ENCODE measurements around the gene SMIM5.

The SMIM5 gene

DNA sequence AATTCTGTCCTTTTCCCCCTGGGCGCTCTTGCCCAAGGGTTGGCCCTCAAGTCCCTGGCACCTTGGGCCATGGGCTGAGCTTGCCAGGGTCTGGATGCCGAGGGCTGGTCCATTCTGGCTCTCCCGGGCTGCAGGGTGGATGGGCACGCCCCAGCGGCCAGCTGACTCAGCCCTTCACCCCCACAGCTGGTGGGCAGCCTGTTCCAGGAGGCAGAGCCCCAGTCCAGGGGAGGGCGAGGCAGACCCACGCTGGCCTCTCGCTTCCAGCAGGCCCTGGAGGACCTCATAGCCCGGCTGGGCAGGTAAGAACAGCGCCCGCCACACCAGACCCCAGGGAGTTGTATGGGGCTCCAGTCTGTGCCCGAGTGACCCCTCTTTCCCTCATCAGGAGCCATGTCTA, 30.6 kb upstream of the SMIM5 start:
- no peak overlapping the region for H2AFZ ChIP-seq (ENCODE audit: low read depth, low read length)
- no peak overlapping the region for H4K8ac ChIP-seq (ENCODE audit: low read length)
- H2BK5ac ChIP-seq (ENCODE audit: low read depth, low read length, poor library complexity, severe bottlenecking), result no peak overlapping the region
- peak overlapping the region; percentile 28 for H4K91ac ChIP-seq (ENCODE audit: low read length)
- H3K27ac ChIP-seq (ENCODE audit: low read length, poor library complexity, severe bottlenecking), result no peak overlapping the region
- H2BK120ac ChIP-seq (ENCODE audit: low read depth, low read length), result no peak overlapping the region
- WGBS, result 83% methylated on average over 12 of the region's 12 CpGs
- H3K14ac ChIP-seq (ENCODE audit: low read length in 2 of 2), result no peak overlapping the region
- H2BK12ac ChIP-seq (ENCODE audit: low read length in 2 of 2), result no peak overlapping the region
- peaks cover 16% of the 10 kb centered on the region for H3K4me1 ChIP-seq (ENCODE audit: control insufficient read depth, insufficient read depth, low read depth, low read length)
- H3K9me3 ChIP-seq (ENCODE audit: control insufficient read depth, low read length), result no peaks in the 10 kb centered on the region
- no peak for DNase-seq
- H2AK5ac ChIP-seq (ENCODE audit: low read length, severe bottlenecking), result no peak overlapping the region
- no peak overlapping the region for H3K23ac ChIP-seq (ENCODE audit: low read length in 2 of 2)
- H3K4ac ChIP-seq (ENCODE audit: low read depth in 1 of 2, low read length in 2 of 2), result no peak overlapping the region
- no peak overlapping the region for H3K9ac ChIP-seq (ENCODE audit: low read length)
- no peaks in the 10 kb centered on the region for H3K79me1 ChIP-seq (replicated peaks; ENCODE audit: low read length, poor library complexity, severe bottlenecking)
- no peak overlapping the region for H2BK15ac ChIP-seq (ENCODE audit: low read depth, poor library complexity, severe bottlenecking)
- H3K27me3 ChIP-seq (ENCODE audit: control insufficient read depth in 1 of 2, insufficient read depth in 1 of 2, low read length in 2 of 2), result peaks cover 0 to 7% of the 10 kb centered on the region in 2 experiments
- no peak overlapping the region for H3K4me3 ChIP-seq (ENCODE audit: insufficient read depth in 1 of 2, low read depth in 1 of 2, low read length in 2 of 2)
- no peak overlapping the region for H3K4me2 ChIP-seq (ENCODE audit: low read length, poor library complexity, severe bottlenecking)
- no peaks in the 10 kb centered on the region for H3K36me3 ChIP-seq (ENCODE audit: control insufficient read depth in 1 of 2, insufficient read depth in 2 of 2, low read depth in 1 of 2, low read length in 2 of 2)
- H3K18ac ChIP-seq (ENCODE audit: low read depth in 1 of 2, low read length in 2 of 2), result no peak overlapping the region

DNA sequence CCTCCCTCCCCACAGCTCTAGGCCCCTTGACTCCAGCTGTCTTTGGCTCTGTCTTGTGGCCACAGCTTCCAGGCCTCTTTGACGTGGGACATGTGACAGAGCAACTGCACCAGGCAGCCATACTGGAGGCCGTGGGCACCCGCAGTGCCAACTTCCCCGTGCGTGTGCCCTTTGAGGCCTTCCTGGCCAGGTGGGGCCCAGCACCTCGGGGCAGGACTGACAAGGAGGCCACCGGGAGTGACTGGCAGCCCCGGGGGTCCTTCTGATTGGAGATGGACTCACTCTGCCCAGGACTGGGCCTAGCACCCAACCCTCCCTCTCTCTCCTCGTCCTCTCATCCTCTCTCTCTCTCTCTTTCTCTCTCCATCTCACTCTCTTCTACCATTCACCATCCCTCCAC, 30.1 kb upstream of the SMIM5 start:
- no peak overlapping the region for H4K91ac ChIP-seq (ENCODE audit: low read length)
- H2AFZ ChIP-seq (ENCODE audit: low read depth, low read length), result no peak overlapping the region
- no peak overlapping the region for H3K4ac ChIP-seq (ENCODE audit: low read depth in 1 of 2, low read length in 2 of 2)
- peaks cover 0 to 7% of the 10 kb centered on the region in 2 experiments for H3K27me3 ChIP-seq (ENCODE audit: control insufficient read depth in 1 of 2, insufficient read depth in 1 of 2, low read length in 2 of 2)
- no peaks in the 10 kb centered on the region for H3K9me3 ChIP-seq (ENCODE audit: control insufficient read depth, low read length)
- H3K18ac ChIP-seq (ENCODE audit: low read depth in 1 of 2, low read length in 2 of 2), result no peak overlapping the region
- H2BK5ac ChIP-seq (ENCODE audit: low read depth, low read length, poor library complexity, severe bottlenecking), result no peak overlapping the region
- H3K4me3 ChIP-seq (ENCODE audit: insufficient read depth in 1 of 2, low read depth in 1 of 2, low read length in 2 of 2), result no peak overlapping the region
- no peak overlapping the region for H3K27ac ChIP-seq (ENCODE audit: low read length, poor library complexity, severe bottlenecking)
- DNase-seq, result no peak
- no peak overlapping the region for H4K8ac ChIP-seq (ENCODE audit: low read length)
- H2BK12ac ChIP-seq (ENCODE audit: low read length in 2 of 2), result no peak overlapping the region
- peaks cover 16% of the 10 kb centered on the region for H3K4me1 ChIP-seq (ENCODE audit: control insufficient read depth, insufficient read depth, low read depth, low read length)
- no peak overlapping the region for H3K4me2 ChIP-seq (ENCODE audit: low read length, poor library complexity, severe bottlenecking)
- no peak overlapping the region for H2BK120ac ChIP-seq (ENCODE audit: low read depth, low read length)
- no peaks in the 10 kb centered on the region for H3K79me1 ChIP-seq (replicated peaks; ENCODE audit: low read length, poor library complexity, severe bottlenecking)
- 82% methylated on average over 9 of the region's 9 CpGs for WGBS
- no peak overlapping the region for H2AK5ac ChIP-seq (ENCODE audit: low read length, severe bottlenecking)
- H3K36me3 ChIP-seq (ENCODE audit: control insufficient read depth in 1 of 2, insufficient read depth in 2 of 2, low read depth in 1 of 2, low read length in 2 of 2), result no peaks in the 10 kb centered on the region
- no peak overlapping the region for H3K23ac ChIP-seq (ENCODE audit: low read length in 2 of 2)
- H2BK15ac ChIP-seq (ENCODE audit: low read depth, poor library complexity, severe bottlenecking), result no peak overlapping the region
- no peak overlapping the region for H3K14ac ChIP-seq (ENCODE audit: low read length in 2 of 2)
- no peak overlapping the region for H3K9ac ChIP-seq (ENCODE audit: low read length)

DNA sequence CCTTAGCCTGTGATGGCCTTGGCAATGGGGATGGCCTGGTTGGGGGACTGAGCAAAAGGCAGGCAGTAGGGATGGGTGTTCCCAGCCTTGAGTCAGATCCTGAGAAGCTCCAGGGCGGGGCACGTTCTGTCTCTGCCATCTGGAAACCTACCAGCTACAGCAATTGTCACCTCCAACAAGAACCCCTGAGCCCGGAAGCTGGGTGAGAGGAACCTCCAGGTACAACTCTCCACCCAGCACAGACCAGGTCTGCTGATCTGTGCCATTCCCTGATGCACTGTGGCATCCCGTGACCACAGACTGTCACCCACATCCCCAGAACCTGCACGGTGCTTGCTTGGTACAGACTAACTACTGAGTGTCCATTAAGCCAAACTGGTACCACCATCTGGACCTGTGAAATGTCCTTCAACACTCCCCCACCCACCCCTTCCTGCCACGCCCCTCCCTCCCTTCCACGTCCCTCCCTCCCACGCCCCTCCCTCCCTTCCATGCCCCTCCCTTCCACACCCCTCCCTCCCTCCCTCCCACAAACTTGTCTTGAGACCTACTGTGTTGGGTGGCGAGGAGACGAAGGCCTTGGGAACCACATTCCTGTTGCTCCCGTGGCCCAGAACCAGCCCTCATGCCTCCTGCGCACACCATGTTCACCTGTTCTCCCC, 29.1 kb upstream of the SMIM5 start:
- H3K9me3 ChIP-seq (ENCODE audit: control insufficient read depth, low read length), result no peaks in the 10 kb centered on the region
- no peak overlapping the region for H2BK12ac ChIP-seq (ENCODE audit: low read length in 2 of 2)
- H3K27me3 ChIP-seq (ENCODE audit: control insufficient read depth in 1 of 2, insufficient read depth in 1 of 2, low read length in 2 of 2), result peaks cover 0 to 7% of the 10 kb centered on the region in 2 experiments
- H2AK5ac ChIP-seq (ENCODE audit: low read length, severe bottlenecking), result no peak overlapping the region
- no peak overlapping the region for H4K91ac ChIP-seq (ENCODE audit: low read length)
- no peak overlapping the region for H3K4ac ChIP-seq (ENCODE audit: low read depth in 1 of 2, low read length in 2 of 2)
- no peaks in the 10 kb centered on the region for H3K36me3 ChIP-seq (ENCODE audit: control insufficient read depth in 1 of 2, insufficient read depth in 2 of 2, low read depth in 1 of 2, low read length in 2 of 2)
- no peak overlapping the region for H4K8ac ChIP-seq (ENCODE audit: low read length)
- H3K14ac ChIP-seq (ENCODE audit: low read length in 2 of 2), result no peak overlapping the region
- no peak overlapping the region for H2BK120ac ChIP-seq (ENCODE audit: low read depth, low read length)
- H3K4me2 ChIP-seq (ENCODE audit: low read length, poor library complexity, severe bottlenecking), result no peak overlapping the region
- no peak overlapping the region for H2BK15ac ChIP-seq (ENCODE audit: low read depth, poor library complexity, severe bottlenecking)
- H3K27ac ChIP-seq (ENCODE audit: low read length, poor library complexity, severe bottlenecking), result no peak overlapping the region
- no peak overlapping the region for H3K4me3 ChIP-seq (ENCODE audit: insufficient read depth in 1 of 2, low read depth in 1 of 2, low read length in 2 of 2)
- no peak overlapping the region for H2AFZ ChIP-seq (ENCODE audit: low read depth, low read length)
- H3K79me1 ChIP-seq (replicated peaks; ENCODE audit: low read length, poor library complexity, severe bottlenecking), result no peaks in the 10 kb centered on the region
- no peak overlapping the region for H3K18ac ChIP-seq (ENCODE audit: low read depth in 1 of 2, low read length in 2 of 2)
- H2BK5ac ChIP-seq (ENCODE audit: low read depth, low read length, poor library complexity, severe bottlenecking), result no peak overlapping the region
- no peak overlapping the region for H3K23ac ChIP-seq (ENCODE audit: low read length in 2 of 2)
- 87% methylated on average over 10 of the region's 12 CpGs for WGBS
- H3K9ac ChIP-seq (ENCODE audit: low read length), result no peak overlapping the region
- H3K4me1 ChIP-seq (ENCODE audit: control insufficient read depth, insufficient read depth, low read depth, low read length), result peaks cover 16% of the 10 kb centered on the region
- no peak for DNase-seq

DNA sequence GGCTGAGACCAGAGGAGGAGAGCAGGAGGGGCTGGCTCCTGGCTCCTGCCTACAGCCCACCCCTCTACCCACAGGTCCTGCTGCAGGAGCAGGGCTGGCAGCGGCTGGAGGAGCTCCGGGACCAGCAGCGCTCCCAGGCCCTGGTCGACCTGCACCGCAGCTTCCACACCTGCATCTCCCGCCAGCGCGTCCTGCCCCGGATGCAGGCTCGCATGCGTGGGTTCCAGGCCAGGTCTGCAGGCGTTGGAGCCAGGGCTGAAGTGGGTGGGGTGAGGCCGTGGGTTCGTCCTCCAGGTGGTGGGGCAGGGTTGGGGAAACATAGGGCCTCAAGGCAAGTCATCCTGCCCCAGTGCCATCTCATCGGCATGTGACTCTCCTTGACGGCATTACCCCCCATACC, 27.4 kb upstream of the SMIM5 start:
- WGBS, result 87% methylated on average over 16 of the region's 16 CpGs
- Histone ChIP-seq H3K4me2 (ENCODE audit: low read length, poor library complexity, severe bottlenecking) (no peak overlapping the region), H3K27me3 (ENCODE audit: control insufficient read depth in 1 of 2, insufficient read depth in 1 of 2, low read length in 2 of 2) (peaks cover 0 to 7% of the 10 kb centered on the region in 2 experiments), H3K79me1 (replicated peaks; ENCODE audit: low read length, poor library complexity, severe bottlenecking) (no peaks in the 10 kb centered on the region), H3K4me3 (ENCODE audit: insufficient read depth in 1 of 2, low read depth in 1 of 2, low read length in 2 of 2) (no peak overlapping the region), H3K4me1 (ENCODE audit: control insufficient read depth, insufficient read depth, low read depth, low read length) (peaks cover 15% of the 10 kb centered on the region), H3K9me3 (ENCODE audit: control insufficient read depth, low read length) (no peaks in the 10 kb centered on the region), H3K36me3 (ENCODE audit: control insufficient read depth in 1 of 2, insufficient read depth in 2 of 2, low read depth in 1 of 2, low read length in 2 of 2) (no peaks in the 10 kb centered on the region), H3K14ac (ENCODE audit: low read length in 2 of 2) (no peak overlapping the region), H2BK12ac (ENCODE audit: low read length in 2 of 2) (no peak overlapping the region), H4K91ac (ENCODE audit: low read length) (no peak overlapping the region), H2AFZ (ENCODE audit: low read depth, low read length) (no peak overlapping the region), H2BK15ac (ENCODE audit: low read depth, poor library complexity, severe bottlenecking) (no peak overlapping the region), H4K8ac (ENCODE audit: low read length) (no peak overlapping the region), H3K9ac (ENCODE audit: low read length) (no peak overlapping the region), H3K4ac (ENCODE audit: low read depth in 1 of 2, low read length in 2 of 2) (no peak overlapping the region), H3K18ac (ENCODE audit: low read depth in 1 of 2, low read length in 2 of 2) (no peak overlapping the region), H2BK5ac (ENCODE audit: low read depth, low read length, poor library complexity, severe bottlenecking) (no peak overlapping the region), H3K23ac (ENCODE audit: low read length in 2 of 2) (no peak overlapping the region), H2BK120ac (ENCODE audit: low read depth, low read length) (no peak overlapping the region), H2AK5ac (ENCODE audit: low read length, severe bottlenecking) (no peak overlapping the region), H3K27ac (ENCODE audit: low read length, poor library complexity, severe bottlenecking) (no peak overlapping the region)
- DNase-seq, result no peak
